ENCODE measurements around the gene CADPS.

GRCh38 chr3:62712746-62713145 lies 162.5 kb downstream of the CADPS start:
- TF ChIP-seq CTCF (conservative IDR thresholded peaks at IDR 0.05; ENCODE audit: low read depth, low read length) (no peak), MAZ (IDR thresholded peaks at IDR 0.05; ENCODE audit: borderline replicate concordance, low read depth, low read length) (no peak), POLR2A (IDR thresholded peaks at IDR 0.05; ENCODE audit: low read depth, low read length) (no peak), SMC3 (IDR thresholded peaks at IDR 0.05; ENCODE audit: low read depth, low read length) (no peak), MXI1 (IDR thresholded peaks at IDR 0.05; ENCODE audit: borderline replicate concordance, low read depth, low read length) (no peak), CEBPB (IDR thresholded peaks at IDR 0.05; ENCODE audit: low read depth, low read length) (no peak), USF2 (IDR thresholded peaks at IDR 0.05; ENCODE audit: low read depth, low read length) (no peak), ELK1 (IDR thresholded peaks at IDR 0.05; ENCODE audit: borderline replicate concordance, low read depth, low read length) (no peak), RCOR1 (IDR thresholded peaks at IDR 0.05; ENCODE audit: insufficient replicate concordance, low read length) (no peak), BHLHE40 (IDR thresholded peaks at IDR 0.05; ENCODE audit: low read depth, low read length) (no peak), RAD21 (IDR thresholded peaks at IDR 0.05; ENCODE audit: low read length) (no peak), FOS (IDR thresholded peaks at IDR 0.05; ENCODE audit: low read depth, low read length) (no peak)
